ENCODE results near the gene PLPPR5.

PLPPR5 gene

DNA sequence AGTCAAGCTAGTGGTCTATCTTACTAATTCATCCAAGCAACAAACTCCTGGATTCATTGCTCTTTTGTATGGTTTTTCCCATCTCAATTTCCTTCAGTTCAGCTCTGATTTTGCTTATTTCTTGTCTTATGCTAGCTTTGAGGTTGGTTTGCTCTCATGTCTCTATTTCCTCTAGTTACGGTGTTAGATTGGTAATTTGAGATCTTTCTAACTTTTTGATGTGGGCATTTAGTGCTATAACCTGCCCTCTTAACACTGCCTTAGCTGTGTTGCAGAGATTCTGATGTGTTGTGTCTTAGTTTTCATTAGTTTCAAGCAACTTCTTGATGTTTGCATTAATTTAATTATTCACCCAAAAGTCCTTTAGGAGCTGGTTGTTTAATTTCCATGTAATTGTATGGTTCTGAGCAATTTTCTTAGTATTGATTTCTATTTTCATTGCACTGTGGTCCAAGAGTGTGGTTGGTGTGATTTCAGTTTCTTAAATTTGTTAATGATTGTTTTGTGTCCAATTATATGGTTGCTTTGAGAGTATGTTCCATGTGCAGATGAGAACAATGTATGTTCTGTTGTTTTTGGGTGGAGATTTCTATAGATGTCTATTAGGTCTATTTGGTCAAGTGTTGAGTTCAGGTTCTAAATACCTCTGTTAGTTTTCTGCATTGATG lies 154.6 kb downstream of the PLPPR5 start:
- no peak for DNase-seq (ENCODE audit: low read depth in 2 of 2)

GRCh38 chr1:98842241-98842640 lies 162.4 kb downstream of the PLPPR5 start:
- no peak for DNase-seq (ENCODE audit: low read depth in 2 of 2)
